HL-60/S4 treated with phorbol 12-myristate 13-acetate at 8.2 ng/mL for 4 days and 3 days (cell line): Measurements from ENCODE around the gene ZDHHC5.

Experiments
- in situ Hi-C: fragments of 300-500 bp; cut with MboI; formaldehyde crosslinking; loops from 2 replicates; pipeline ENCODE4 v1.15.0; 2022; ENCODE audit warnings: low sequenced_read_pairs

The ZDHHC5 gene, protein sequence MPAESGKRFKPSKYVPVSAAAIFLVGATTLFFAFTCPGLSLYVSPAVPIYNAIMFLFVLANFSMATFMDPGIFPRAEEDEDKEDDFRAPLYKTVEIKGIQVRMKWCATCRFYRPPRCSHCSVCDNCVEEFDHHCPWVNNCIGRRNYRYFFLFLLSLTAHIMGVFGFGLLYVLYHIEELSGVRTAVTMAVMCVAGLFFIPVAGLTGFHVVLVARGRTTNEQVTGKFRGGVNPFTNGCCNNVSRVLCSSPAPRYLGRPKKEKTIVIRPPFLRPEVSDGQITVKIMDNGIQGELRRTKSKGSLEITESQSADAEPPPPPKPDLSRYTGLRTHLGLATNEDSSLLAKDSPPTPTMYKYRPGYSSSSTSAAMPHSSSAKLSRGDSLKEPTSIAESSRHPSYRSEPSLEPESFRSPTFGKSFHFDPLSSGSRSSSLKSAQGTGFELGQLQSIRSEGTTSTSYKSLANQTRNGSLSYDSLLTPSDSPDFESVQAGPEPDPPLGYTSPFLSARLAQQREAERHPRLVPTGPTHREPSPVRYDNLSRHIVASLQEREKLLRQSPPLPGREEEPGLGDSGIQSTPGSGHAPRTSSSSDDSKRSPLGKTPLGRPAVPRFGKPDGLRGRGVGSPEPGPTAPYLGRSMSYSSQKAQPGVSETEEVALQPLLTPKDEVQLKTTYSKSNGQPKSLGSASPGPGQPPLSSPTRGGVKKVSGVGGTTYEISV

DNA sequence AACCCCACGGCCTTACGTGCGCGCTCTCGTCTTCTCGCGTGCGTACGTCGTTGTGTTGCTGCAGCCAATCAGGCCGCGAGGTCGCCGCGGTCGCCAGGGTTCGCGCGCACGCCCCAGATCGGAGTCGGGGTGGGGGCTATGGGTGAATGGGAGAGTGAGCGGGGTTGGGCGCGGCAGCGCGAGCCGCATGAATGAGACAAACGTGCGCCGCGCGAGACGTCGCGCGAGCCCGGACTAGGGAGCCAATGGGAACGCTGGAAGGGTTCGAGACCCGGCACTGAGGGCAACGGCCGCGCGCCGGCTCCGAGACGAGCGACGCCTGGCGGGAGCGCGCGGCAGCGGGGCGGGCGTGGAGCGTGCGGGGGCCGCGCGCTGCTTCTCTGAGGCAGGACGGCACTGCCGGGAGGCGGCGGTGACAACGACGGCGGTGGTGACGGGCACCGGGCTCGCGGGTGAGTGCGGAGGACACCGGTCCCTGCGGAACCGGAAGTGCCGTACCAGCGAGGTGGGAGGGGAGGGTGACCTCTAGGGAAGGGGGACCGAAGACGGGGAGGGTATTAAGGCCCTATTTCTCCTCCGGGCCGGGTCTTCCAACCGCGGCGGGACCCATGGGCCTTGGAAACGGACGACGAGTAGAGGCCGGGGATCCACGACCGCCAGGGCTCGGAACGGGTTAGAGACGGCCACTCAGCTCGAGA is at the start of gene ZDHHC5:
Gene ZDHHC5 (plus strand): TSS at position 379 of the 698 bp plus-strand sequence. CDS start 4,977 bp downstream, outside the sequence.
- in situ Hi-C loops = no loop called here

DNA sequence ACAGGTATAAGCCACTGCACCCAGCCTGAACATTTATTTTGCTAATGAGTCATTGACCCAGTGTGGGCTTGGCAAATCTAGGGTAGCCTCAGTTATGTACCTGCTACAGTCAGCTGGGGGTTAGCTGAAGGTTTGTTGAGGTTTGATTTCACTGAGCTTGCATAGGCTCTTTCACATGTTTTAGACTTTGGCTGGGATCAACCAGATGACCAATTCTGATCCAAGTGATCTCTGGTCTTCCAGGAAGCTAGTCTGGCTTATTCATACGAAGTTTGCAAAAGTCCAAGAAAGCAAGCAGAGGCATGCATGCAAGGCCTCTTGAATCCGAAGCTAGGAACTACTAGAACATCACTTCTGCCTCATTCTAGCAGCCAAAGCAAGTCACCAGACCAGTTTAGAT is 49.5 kb upstream of the ZDHHC5 start:
- in situ Hi-C loops = no loop called here

DNA sequence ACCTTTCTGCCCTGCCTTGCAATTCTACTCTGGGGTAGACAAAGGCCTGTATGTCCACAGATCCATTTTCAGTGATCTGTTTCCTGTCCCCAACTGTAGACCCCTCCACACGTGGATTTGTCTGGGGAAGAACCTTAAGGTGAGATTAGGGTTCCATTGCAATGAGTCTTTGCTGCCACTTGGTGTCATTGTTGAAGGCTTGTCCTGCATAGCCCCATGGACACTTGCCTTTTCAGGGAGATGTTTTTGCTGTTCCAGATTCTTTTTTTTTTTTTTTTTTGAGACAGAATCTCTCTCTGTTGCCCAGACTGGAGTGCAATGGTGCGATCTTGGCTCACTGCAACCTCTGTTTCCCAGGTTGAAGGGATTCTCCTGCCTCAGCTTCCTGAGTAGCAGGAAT is 48.6 kb upstream of the ZDHHC5 start:
- in situ Hi-C loops = no loop called here

DNA sequence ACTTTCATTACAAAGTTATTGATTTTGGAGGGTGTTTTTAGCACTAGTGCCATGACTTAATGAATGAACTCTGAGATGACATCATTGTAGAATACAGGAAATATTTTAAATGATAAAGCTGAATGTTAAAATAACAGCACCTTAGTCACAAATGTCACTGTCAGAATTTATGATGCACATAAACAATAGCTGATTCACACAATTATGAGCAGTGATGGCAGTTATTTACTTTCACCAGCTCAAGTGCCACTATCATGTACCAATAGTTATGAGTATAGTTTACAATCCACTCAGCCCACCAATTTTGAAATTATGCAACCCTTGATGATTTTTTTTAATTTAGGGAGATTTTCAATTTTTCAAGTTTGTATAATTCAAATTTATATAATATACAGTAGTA is 47.4 kb upstream of the ZDHHC5 start:
- in situ Hi-C loops = no loop called here

DNA sequence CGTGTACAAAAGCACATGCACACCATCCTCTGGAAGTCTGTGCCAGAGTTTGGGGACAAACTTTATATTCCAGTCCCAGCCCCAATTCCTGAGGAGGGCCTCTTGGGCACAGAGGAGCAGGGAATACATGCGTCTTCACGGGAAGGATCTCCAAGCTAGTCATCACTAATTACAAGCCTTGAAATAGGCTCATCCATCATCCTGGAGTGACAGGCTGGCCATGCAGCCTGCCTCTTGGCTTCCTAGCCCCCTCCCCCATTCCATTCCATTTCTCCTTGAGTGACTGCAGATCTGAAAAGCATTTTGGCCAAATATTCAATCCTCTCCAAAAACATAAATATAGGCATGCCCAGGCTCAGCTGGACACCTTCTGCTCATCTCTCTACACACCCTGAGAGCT is 45.7 kb upstream of the ZDHHC5 start:
- in situ Hi-C loops = no loop called here

DNA sequence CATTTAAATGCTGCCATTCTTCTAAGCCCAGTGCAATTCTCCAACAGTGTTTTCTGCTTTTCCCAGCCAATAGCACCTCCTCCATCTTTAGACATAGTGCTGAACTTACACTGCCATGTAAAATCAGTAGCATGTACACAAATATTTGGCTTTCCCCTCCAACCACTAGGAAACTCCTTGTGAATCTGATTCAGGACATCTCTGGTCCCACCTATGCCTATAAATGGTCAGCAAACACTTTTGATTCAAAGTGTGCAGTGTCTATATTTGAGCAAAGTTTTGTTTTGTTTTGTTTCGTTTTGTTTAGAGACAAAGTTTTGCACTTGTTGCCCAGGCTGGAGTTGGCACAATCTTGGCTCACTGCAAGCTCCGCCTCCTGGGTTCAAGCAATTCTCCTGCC is 43.0 kb upstream of the ZDHHC5 start:
- in situ Hi-C loops = no loop called here

DNA sequence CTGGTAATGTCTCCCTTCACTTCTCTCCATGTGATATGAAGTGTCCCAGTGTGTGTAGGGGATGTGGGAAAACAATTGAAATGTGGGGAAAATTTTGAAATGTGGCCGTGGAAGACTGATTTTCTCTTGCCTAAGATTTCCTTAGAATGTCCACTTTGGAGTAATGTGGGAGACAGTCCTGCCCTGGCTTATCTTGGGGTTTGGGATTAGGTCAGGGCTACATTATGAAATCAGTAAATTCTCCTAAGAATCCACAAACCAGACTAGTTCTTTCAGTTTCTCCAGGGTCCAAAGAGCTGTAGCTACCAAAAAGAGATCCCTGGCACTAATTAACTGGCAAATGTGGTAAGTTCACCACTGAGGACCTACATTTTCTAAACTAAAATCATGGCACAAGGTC is 41.0 kb upstream of the ZDHHC5 start:
- in situ Hi-C loops = no loop called here

DNA sequence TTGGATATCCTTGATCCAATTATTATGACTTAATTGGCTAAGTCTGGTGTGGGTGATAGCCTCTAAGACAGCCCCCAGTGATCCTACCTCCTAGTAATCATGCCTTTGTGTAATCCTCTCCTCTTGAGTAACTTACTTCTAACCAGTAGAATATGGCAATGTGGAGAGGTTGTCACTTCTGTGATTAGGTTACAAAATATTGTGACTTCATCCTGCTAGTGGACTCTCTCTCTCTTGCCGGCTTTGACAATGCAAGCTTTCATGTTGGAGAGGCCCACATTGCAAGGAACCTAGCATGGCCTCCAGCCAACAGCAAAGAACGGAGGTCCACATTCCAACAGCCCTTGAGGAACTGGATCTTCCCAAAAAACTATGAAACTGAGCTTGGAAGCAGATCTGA is 37.7 kb upstream of the ZDHHC5 start:
- in situ Hi-C loops = no loop called here

DNA sequence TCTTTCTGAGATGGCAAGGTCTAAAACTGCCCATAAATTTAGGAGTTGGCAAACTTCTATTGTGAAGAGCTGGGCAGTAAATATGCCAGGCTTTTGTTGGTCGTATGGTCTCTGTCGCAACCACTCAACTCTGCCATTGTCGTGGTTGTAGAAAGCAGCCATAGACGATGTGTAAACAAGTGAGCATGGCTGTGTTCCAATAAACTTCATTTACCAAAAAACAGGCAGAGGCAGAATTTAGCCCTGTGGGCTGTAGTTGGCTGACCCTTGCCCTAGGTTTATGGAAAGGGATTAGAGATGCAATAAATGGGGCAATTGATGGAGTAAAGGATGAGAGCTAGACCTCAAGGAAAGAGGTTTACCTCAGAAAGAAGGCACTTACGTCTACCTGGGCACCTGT is 35.8 kb upstream of the ZDHHC5 start:
- in situ Hi-C loops = no loop called here

DNA sequence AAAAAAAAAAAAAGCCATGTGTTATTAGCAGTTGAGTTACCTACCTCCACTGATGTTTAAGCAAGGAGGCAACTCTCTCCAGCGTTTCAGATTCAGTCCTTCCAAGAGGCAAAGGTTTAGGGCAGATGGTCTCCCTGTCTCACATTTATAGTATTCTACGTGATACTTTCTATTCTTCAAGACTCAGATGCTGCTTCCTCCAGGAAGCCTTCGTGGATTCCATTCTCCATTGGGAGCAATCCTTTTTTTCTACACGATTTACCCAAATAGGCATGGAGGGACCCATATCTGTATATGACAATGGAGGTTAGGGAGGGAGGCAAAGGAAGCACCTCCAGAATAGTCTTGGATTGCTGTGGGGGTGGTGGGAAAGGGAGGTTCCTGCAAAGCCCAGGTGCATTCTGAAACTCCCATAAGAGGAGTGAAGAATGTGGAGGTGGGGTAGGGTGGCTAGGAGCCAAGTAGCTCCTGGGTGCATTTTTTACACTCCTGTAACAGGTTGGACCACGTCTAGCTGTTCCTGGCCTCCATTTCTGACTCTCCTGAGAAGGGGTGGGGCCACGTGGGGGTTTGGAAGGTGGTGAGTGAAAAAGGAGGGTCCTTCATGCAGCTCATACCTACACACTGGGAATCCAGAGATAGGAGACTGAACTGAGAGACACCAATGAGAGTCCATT is 34.4 kb upstream of the ZDHHC5 start:
- in situ Hi-C loops = no loop called here

DNA sequence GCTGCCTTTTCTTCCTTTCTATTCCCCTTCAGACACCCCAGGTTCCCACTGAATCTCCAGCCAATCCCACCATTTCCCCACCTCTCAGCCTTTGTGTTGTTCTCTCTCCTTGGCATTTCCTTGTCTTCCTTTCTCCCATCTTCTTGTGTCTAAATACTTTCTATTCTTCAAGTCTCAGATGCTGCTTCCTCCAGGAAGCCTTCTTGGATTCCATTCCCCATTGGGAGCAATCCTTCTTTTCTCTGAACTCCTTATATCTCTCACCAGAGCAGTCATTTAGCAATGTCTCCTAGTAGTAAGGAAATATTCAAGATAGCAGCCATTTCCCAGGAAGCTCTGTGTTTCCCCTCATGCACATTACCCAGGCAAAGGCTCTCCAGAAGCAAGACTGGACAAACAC is 33.6 kb upstream of the ZDHHC5 start:
- in situ Hi-C loops = no loop called here

DNA sequence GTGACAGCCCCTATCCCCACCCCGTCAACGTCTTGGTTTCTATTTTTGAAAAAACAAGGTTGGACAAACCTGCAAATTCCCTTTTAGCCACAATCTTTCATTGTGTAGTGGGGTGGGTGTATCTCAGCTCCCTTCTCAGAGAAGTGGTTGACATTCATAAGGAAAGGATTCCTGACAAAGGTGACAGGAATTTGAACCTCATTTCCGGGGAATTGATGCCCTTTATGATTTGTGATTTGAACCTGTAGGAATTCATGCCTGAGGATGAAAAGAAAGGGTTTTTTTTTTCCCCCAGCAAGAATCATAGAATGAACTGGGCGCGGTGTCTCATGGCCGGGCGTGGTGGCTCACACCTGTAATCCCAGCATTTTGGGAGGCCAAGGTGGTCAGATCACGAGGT is 32.7 kb upstream of the ZDHHC5 start:
- in situ Hi-C loops = no loop called here

DNA sequence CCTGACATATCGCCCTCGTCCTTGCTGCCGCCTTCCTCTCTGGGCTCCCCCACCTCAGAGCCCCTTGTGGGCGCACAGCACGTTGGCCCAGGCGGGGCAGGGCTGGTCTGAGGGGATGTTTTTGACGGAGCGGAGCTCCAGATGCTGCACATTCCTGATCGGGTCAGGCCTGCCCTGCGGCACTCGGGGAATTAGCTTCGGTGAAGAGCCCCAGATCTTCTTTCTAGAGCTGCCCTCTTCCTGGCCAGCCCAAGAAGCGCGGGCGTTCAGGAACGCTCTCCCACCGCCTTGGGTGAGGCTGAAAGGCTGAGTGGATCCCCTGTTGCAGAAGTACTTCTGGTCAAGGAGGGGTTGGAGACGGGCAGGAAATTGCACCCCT is 30.3 kb upstream of the ZDHHC5 start:
- in situ Hi-C loops = no loop called here

DNA sequence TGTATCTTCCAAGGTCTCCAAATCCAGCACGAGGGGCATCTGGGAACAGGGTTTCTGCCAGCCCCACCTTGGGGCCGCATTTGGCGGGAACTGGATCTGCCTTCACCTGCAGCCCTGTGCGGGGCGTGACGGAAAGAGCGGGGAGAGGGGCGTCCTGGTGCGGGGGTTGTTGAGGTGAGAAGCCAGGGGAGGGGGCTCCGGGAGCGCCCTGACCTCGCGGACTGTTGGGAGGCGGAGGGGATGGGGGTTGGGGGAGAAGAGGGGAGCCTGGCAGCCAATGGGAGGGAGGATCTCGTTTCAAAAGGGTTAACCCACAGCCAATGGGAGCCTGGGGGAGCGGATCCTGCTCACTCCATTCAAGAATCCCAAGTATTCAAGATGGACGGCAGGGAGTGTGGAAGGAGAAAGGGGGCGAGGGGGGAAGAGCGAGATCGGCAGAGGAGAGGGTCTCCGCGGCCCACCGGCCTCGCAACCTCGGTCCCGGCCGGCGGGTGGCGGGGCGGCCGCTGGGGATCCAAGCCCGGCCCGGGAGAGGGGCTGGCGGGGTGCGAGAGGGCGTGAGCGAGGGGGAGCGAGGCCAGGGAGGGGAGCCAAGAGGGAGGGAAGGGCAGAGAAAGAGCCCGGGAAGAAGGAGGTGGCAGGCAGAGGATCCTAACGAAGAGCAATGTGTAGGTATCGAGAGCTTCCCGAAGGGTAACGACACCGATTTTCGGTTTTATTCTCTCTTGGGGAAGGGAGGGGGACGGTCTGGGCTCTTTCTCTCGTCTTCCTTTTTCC is 29.7 kb upstream of the ZDHHC5 start:
- in situ Hi-C loops = no loop called here

DNA sequence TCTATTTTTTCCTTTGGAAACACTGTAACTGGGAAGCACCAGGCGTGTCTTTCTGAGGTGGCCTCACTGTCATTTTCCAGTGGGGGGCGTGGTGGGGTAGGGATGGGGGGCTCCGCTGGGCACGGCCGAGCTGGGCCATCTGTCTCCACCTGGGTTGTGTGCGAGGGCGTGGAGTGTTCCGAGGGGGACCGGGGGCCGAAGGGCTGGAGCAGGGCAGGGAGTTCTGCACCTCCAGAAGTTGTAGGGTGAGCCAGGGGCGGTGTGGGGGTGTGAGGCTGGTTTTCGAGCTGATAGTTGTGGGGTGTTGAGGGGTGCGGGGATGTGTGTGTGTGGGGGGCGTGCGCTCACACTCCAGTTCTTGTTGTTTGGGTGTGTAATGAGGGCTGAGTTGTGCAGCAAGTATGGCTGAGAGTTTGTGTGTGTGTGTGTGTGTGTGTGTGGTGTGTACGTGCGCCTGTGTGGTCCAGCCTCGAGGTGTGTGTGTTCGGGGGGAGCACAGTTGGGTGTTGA is 29.0 kb upstream of the ZDHHC5 start:
- in situ Hi-C loops = no loop called here

DNA sequence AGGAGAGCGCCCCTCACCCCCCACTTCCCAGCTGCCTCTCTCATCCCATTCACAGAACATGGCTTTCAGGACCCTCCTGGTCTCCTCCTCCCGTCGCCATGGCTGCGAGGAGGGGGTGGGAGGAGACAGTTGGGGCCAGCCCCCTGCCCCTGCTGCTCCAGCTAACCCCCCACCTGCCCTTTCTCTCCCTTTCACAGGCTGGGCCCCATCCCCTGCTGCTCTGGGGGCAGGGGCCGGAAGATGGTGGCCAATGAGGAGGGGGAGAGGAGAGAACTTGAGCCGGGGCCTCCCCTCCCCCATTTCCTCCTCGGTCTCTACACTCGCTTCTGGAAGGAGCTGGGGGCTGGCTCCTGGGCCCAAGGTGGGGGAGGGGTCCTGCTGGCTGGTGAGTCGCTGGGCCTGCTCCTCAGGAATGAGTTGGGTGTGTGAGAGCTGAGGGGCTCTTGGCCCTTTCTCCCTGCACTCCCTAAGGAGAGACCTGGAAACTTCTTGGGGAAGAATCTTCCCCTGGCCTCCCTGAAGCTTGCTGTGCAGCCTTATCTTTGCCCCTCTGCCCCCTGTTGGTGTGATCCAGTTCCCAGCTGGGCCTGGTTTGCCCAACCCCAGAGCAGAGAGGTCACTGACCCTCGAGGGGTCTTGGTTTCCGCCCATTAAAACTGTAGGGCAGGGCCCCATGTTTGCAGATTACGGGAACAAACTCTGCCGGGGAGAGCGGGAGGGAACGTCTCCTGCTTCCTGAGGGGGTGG is 28.4 kb upstream of the ZDHHC5 start:
- in situ Hi-C loops = loop anchor here (5.0 to 10.0 kb wide), 2 partner anchors 72 to 295 kb away; partner anchors contain the start of gene UBE2L6

DNA sequence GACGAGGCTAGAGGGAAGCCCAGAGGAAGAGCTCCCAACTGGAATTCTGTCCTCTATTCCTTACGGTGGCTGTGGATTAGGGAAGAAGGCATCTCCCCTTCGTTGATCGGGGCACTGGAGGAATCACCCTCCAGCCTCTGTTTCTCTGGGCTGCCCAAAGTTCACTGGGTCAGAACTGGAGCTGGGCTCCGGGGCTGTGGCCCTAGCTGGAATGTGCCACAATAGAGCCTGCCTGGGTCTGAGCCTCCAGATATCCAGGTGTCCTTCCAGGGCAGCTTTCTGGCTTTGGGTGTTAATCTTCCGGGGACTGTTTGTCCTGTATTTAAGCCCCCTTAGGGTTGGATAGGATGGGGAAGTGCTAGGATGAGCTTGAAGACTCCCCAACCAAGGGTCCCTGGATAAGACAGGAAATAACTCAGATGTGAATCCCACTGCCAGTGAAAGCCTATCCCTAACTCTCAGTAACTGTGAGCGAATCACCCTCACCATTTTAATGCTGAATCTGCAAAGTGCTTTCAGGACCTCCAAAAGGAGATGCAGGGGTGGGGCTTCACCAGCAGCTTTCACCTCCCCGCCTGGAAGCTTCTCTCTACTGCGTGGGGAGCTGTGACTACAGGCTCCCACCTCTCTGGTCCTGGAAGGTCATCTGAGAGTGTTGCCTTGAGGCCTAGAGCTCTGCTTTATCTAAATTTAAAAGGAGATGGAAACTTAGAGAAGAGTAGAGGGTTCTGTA is 27.7 kb upstream of the ZDHHC5 start:
- in situ Hi-C loops = loop anchor here (5.0 to 10.0 kb wide), 2 partner anchors 73 to 295 kb away; partner anchors contain the start of gene UBE2L6

DNA sequence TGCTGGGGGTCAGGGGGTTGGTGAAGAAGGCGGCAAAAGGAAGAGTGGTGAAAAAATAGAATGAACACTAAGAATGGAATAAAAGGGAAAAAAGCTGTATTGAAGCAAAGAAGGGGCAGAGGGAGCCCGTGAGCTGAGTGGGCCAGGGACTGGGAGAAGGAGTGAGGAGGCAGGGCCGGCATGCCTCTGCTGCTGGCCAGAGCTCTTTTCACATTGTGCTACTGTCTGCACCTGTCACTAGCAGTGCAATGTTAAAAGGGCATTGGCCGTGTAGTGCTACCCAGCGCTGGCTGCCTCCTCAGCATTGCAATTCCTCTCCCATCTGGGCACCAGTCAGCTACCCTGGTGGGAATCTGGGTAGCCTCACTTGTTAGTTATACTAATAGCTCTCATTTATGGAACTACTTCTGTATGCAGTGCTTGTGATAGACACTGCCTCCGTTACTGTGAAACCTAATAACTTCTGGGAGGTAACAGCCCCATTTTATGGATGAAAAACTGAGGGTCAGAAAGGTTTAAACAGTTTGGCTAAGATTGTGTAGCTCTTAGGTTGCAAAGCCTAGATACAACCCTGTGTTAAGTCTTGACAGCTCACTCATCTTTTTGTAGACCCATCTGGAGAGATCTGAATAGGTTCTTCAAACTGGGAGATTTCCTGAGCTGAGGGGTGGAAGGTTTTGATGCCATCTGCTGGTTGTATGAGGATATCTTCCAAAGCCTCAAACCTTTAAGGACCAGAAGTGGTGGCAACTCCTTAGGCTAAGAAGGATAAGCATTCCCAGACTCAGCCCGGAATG is 26.7 kb upstream of the ZDHHC5 start:
- in situ Hi-C loops = loop anchor here (5.0 to 10.0 kb wide), 2 partner anchors 74 to 296 kb away; partner anchors contain the start of gene UBE2L6
